Liver (tissue), 9 donors: Measurements from ENCODE around the gene RPS6KA6. TPM values are rescaled to one million over a fixed set of nuclear protein-coding genes. Genes with fewer than 3 reads are reported as not detected.

Source experiments
- DNase-seq: peaks from one replicate; pipeline ENCODE4 v3.0.0-alpha.2; 2017; ENCODE audit warnings: low spot score
- H3K27ac ChIP-seq, 2 donors: one replicate each; pipeline ENCODE4 v1.7.0; 2013; ENCODE audit warnings: inconsistent platforms in 2 of 2, low read length in 2 of 2, control low read depth in 1 of 2, low read depth in 1 of 2, mild to moderate bottlenecking in 1 of 2
- H3K27me3 ChIP-seq, 4 donors: one replicate each; pipeline versions ENCODE4 v1.6.1 to v1.7.0; 2013; ENCODE audit warnings: low read length in 3 of 4, inconsistent platforms in 1 of 4, mild to moderate bottlenecking in 1 of 4, moderate library complexity in 1 of 4; ENCODE audit not compliant: control insufficient read depth in 4 of 4, insufficient read depth in 4 of 4
- H3K36me3 ChIP-seq, 4 donors: one replicate each; pipeline versions ENCODE4 v1.6.1 to v1.7.0; 2013; ENCODE audit warnings: low read length in 3 of 4, mild to moderate bottlenecking in 3 of 4, low read depth in 1 of 4, moderate library complexity in 1 of 4; ENCODE audit not compliant: control insufficient read depth in 4 of 4, insufficient read depth in 3 of 4
- H3K4me1 ChIP-seq, 4 donors: one replicate each; pipeline versions ENCODE4 v1.6.1 to v1.7.0; 2013; ENCODE audit warnings: low read length in 3 of 4, mild to moderate bottlenecking in 3 of 4, moderate library complexity in 1 of 4; ENCODE audit not compliant: control insufficient read depth in 4 of 4, insufficient read depth in 4 of 4
- H3K4me3 ChIP-seq, 3 donors: one replicate each; pipeline versions ENCODE4 v1.6.1 to v1.7.0; 2013; ENCODE audit warnings: low read length in 3 of 3, control low read depth in 1 of 3, low read depth in 1 of 3, mild to moderate bottlenecking in 1 of 3
- H3K9ac ChIP-seq, 2 donors: one replicate each; pipeline ENCODE4 v1.7.0; 2013; ENCODE audit warnings: low read length in 2 of 2, mild to moderate bottlenecking in 2 of 2, moderate library complexity in 2 of 2, control low read depth in 1 of 2, low read depth in 1 of 2
- H3K9me3 ChIP-seq, 4 donors: one replicate each; pipeline versions ENCODE4 v1.6.1 to v1.7.0; 2013; ENCODE audit warnings: low read length in 3 of 4; ENCODE audit not compliant: control insufficient read depth in 4 of 4
- ATF3 ChIP-seq: IDR thresholded peaks from 2 replicates; pipeline ENCODE4 v1.6.1; 2016; ENCODE audit warnings: antibody characterized with exemption
- CTCF ChIP-seq: fragments of 150-350 bp; IDR thresholded peaks from 2 replicates; pipeline ENCODE4 v1.5.1; 2017; ENCODE audit warnings: improper control_type of control experiment, low read depth, low read length; ENCODE audit not compliant: missing input control
- EGR1 ChIP-seq, 2 donors: IDR thresholded peaks; 2 replicates each; pipeline ENCODE4 v1.6.1; 2016 to 2018; ENCODE audit warnings: antibody characterized with exemption in 2 of 2, low read depth in 2 of 2
- FOXA1 ChIP-seq: IDR thresholded peaks from 2 replicates; pipeline ENCODE4 v1.6.1; 2016; ENCODE audit warnings: antibody characterized with exemption
- FOXA2 ChIP-seq: IDR thresholded peaks from 2 replicates; pipeline ENCODE4 v1.6.1; 2016; ENCODE audit warnings: antibody characterized with exemption
- GABPA ChIP-seq, 2 donors: IDR thresholded peaks in 1 of 2; conservative IDR thresholded peaks in 1 of 2; 2 replicates each; pipeline ENCODE4 v1.6.1; 2016; ENCODE audit warnings: antibody characterized with exemption in 2 of 2, mild to moderate bottlenecking in 1 of 2, moderate library complexity in 1 of 2
- HNF4A ChIP-seq, 2 donors: conservative IDR thresholded peaks; 2 replicates each; pipeline ENCODE4 v1.6.1; 2016; ENCODE audit warnings: antibody characterized with exemption in 2 of 2, mild to moderate bottlenecking in 2 of 2
- HNF4G ChIP-seq: IDR thresholded peaks from 2 replicates; pipeline ENCODE4 v1.6.1; 2016; ENCODE audit warnings: antibody characterized with exemption
- JUND ChIP-seq, 2 donors: IDR thresholded peaks; 2 replicates each; pipeline ENCODE4 v1.6.1; 2016; ENCODE audit warnings: antibody characterized with exemption in 2 of 2
- MAX ChIP-seq: IDR thresholded peaks from 2 replicates; pipeline ENCODE4 v1.6.1; 2016; ENCODE audit warnings: antibody characterized with exemption
- NR2F2 ChIP-seq: IDR thresholded peaks from 2 replicates; pipeline ENCODE4 v1.6.1; 2016; ENCODE audit warnings: antibody characterized with exemption
- RAD21 ChIP-seq, 2 donors: IDR thresholded peaks; 2 replicates each; pipeline ENCODE4 v1.6.1; 2016; ENCODE audit warnings: antibody characterized with exemption in 2 of 2, mild to moderate bottlenecking in 2 of 2
- REST ChIP-seq: IDR thresholded peaks from 2 replicates; pipeline ENCODE4 v1.6.1; 2016; ENCODE audit warnings: antibody characterized with exemption, mild to moderate bottlenecking
- RXRA ChIP-seq, 2 donors: IDR thresholded peaks; 2 replicates each; pipeline ENCODE4 v1.6.1; 2017 to 2018; ENCODE audit warnings: antibody characterized with exemption in 2 of 2, mild to moderate bottlenecking in 1 of 2
- SP1 ChIP-seq: IDR thresholded peaks from 2 replicates; pipeline ENCODE4 v1.6.1; 2018; ENCODE audit warnings: antibody characterized with exemption, mild to moderate bottlenecking
- TAF1 ChIP-seq: conservative IDR thresholded peaks from 2 replicates; pipeline ENCODE4 v1.6.1; 2016; ENCODE audit warnings: antibody characterized with exemption, mild to moderate bottlenecking
- YY1 ChIP-seq: IDR thresholded peaks from 2 replicates; pipeline ENCODE4 v1.6.1; 2016; ENCODE audit warnings: antibody characterized with exemption, mild to moderate bottlenecking
- ZBTB33 ChIP-seq: IDR thresholded peaks from 2 replicates; pipeline ENCODE4 v1.6.1; 2016; ENCODE audit warnings: antibody characterized with exemption
- WGBS: extraction: QIAGEN DNeasy Blood & Tissue Kit; methylation state at CpG from one replicate; pipeline ENCODE4 v1.1.7; 2013; 5-methylcytosine and 5-hydroxymethylcytosine counted together
- polyA plus RNA-seq, 2 donors: library from polyadenylated mRNA; stranded (reverse) in 1 of 2; unstranded in 1 of 2; fragments of 200-250 nt in 1 of 2; fragments of >200 nt in 1 of 2; fragmentation: Nextera tagmentation in 1 of 2; extraction: Ambion mirVana in 1 of 2; gene quantifications; one replicate each; pipeline versions ENCODE4 v1.2.1 to v1.2.3, GENCODE V29; 2013 to 2015
- total RNA-seq, 2 donors: library from RNA; depleted of rRNA; stranded (reverse); fragments of >200 nt; gene quantifications; one replicate each; pipeline ENCODE4 v1.2.3, GENCODE V29; 2014
- donor health status: healthy.
- donor health status: healthy.
- donor health status: healthy.
- donor health status: healthy.
- donor health status: healthy.

The RPS6KA6 gene
- total and polyA plus RNA-seq, 4 donors: 0.39 to 1.9 (median 0.91) TPM

GRCh38 chrX:84155938-84156337, 32.1 kb downstream of the RPS6KA6 start:
- Histone ChIP-seq H3K27me3 (peaks cover 0 to 4% (median 0%) of the 10 kb centered on the region in 4 donors), H3K4me3 (no peak overlapping the region), H3K9ac (no peak overlapping the region), H3K27ac (no peak overlapping the region), H3K4me1 (no peaks in the 10 kb centered on the region), H3K9me3 (no peaks in the 10 kb centered on the region), H3K36me3 (no peaks in the 10 kb centered on the region)
- TF ChIP-seq MAX (no peak), GABPA (IDR thresholded peaks at IDR 0.05 in 1 of 2, conservative IDR thresholded peaks at IDR 0.05 in 1 of 2) (no peak), YY1 (no peak), RXRA (IDR thresholded peaks at IDR 0.05) (no peak), RAD21 (IDR thresholded peaks at IDR 0.05) (no peak), NR2F2 (no peak), FOXA2 (no peak), JUND (IDR thresholded peaks at IDR 0.05) (no peak), SP1 (no peak), TAF1 (no peak), ZBTB33 (no peak), REST (no peak), HNF4G (no peak), CTCF (no peak), ATF3 (no peak), EGR1 (IDR thresholded peaks at IDR 0.05; ENCODE audit: low read depth in 2 of 2) (no peak), FOXA1 (no peak), HNF4A (conservative IDR thresholded peaks at IDR 0.05) (no peak)
- no peak for DNase-seq
- WGBS: 96% methylated on average over 3 of the region's 3 CpGs

GRCh38 chrX:84153538-84153937, 34.5 kb downstream of the RPS6KA6 start:
- no peak overlapping the region for H3K27ac ChIP-seq
- no peak for TF ChIP-seq JUND (IDR thresholded peaks at IDR 0.05)
- H3K4me3 ChIP-seq: no peak overlapping the region
- H3K9ac ChIP-seq: no peak overlapping the region
- no peak for DNase-seq
- 100% methylated on average over 1 of the region's 1 CpG for WGBS
- H3K36me3 ChIP-seq: no peaks in the 10 kb centered on the region
- peaks cover 0 to 4% (median 0%) of the 10 kb centered on the region in 4 donors for H3K27me3 ChIP-seq
- no peaks in the 10 kb centered on the region for H3K9me3 ChIP-seq
- no peaks in the 10 kb centered on the region for H3K4me1 ChIP-seq
